ENCODE data around the gene TNIK. TPM values are rescaled to one million over a fixed set of nuclear protein-coding genes. Genes with fewer than 3 reads are reported as not detected.

Gene TNIK
- total RNA-seq, 1 experiment from 2014 or later, result 0.69 TPM

DNA sequence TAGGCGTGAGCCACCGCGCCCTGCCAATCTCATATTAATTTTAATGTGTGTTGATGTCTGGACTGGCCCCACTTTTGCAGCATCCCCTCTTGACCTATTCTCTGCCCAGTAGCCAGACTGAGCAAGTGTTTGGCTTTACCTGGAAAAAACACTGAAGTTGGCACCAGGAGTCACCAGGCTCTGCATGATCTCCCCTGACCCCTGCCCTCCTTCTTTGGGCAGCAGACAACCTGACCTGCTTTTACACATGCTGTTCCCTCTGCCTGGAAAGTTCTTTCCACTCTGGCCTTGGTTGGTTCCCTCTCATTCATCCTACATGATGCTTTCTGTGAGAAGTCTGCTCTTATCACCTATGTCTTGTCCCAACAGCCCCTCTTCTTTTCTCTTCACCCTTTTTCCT is 365.8 kb downstream of the TNIK start:
- Histone ChIP-seq H3K4me3 (ENCODE audit: low read depth, low read length, poor library complexity, severe bottlenecking) (no peak overlapping the region), H3K4me1 (ENCODE audit: insufficient read depth, low read length, poor library complexity, severe bottlenecking) (peaks cover 7% of the 10 kb centered on the region), H3K27ac (ENCODE audit: low read depth, low read length, poor library complexity, severe bottlenecking) (no peak overlapping the region), H3K9me3 (ENCODE audit: low read depth, low read length, poor library complexity, severe bottlenecking) (no peaks in the 10 kb centered on the region), H3K36me3 (ENCODE audit: insufficient read depth, low read length, poor library complexity, severe bottlenecking) (no peaks in the 10 kb centered on the region), H3K27me3 (replicated peaks; ENCODE audit: insufficient read depth, low read depth, low read length, poor library complexity) (no peaks in the 10 kb centered on the region)
- CTCF ChIA-PET, result no interaction called here
- BruUV-seq (replicated peaks), result no TSS peak
- intact Hi-C loops (cut with micrococcal nuclease; ENCODE audit: unreplicated experiment), result no loop called here
- TF ChIP-seq EZH2 (IDR thresholded peaks at IDR 0.05; ENCODE audit: borderline replicate concordance, low read depth, low read length, poor library complexity, severe bottlenecking), result no peak
- POLR2A ChIA-PET (ENCODE audit: low non-redundant PET), result no interaction called here
- DNase-seq (ENCODE audit: low spot score), result no peak

DNA sequence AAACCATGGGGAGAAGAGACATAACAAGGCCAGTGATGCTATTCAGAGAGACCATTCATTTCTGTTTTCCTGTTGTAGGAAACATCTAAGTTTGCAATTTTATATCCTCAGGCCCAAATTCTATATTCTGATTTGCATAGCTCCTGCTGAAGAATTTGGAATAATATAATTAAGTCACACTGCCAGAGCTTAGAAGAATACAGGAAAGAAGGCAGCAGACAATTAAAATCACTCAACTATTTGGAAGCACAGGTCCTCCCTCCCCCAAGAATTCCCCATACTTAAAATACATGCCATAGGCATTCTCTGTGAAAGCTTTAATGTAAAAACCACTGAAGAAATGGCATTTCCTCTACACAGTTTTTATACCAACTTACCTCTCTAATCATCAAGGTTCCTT is 366.7 kb downstream of the TNIK start:
- TF ChIP-seq EZH2 (IDR thresholded peaks at IDR 0.05; ENCODE audit: borderline replicate concordance, low read depth, low read length, poor library complexity, severe bottlenecking), result no peak
- TF ChIP-seq, protein P1, sequence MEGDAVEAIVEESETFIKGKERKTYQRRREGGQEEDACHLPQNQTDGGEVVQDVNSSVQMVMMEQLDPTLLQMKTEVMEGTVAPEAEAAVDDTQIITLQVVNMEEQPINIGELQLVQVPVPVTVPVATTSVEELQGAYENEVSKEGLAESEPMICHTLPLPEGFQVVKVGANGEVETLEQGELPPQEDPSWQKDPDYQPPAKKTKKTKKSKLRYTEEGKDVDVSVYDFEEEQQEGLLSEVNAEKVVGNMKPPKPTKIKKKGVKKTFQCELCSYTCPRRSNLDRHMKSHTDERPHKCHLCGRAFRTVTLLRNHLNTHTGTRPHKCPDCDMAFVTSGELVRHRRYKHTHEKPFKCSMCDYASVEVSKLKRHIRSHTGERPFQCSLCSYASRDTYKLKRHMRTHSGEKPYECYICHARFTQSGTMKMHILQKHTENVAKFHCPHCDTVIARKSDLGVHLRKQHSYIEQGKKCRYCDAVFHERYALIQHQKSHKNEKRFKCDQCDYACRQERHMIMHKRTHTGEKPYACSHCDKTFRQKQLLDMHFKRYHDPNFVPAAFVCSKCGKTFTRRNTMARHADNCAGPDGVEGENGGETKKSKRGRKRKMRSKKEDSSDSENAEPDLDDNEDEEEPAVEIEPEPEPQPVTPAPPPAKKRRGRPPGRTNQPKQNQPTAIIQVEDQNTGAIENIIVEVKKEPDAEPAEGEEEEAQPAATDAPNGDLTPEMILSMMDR (conservative IDR thresholded peaks at IDR 0.05; ENCODE audit: low read depth, low read length), result no peak
- POLR2A ChIA-PET (ENCODE audit: low non-redundant PET), result interaction anchor here (0.7 kb wide), 1 partner anchor 238 kb away, joined by 3 read pairs; no protein-coding TSS in a partner anchor
- CTCF ChIA-PET, result no interaction called here

DNA sequence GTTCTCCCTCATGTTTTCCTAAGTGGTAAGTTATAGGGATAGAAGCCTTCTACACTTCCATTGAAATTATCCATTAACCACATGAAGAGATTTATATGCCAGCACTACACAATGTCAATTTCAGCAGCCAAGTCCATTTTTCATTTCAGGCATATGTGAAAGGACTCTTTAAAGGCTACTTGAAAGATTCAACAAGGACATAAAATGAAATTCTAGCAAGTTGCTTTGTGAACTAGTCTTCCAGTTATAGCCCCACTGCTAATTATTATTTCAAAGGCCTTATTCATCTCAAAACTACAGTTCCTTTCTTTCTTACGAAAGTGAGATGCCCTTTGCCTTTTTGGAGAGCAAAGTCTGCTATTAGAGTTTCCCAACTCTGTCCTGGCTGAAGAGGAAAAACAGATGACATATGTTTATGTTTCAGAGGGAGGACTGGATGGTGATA is 367.7 kb downstream of the TNIK start:
- BruUV-seq (replicated peaks), result no TSS peak
- no peak overlapping the region for H3K27ac ChIP-seq (ENCODE audit: low read depth, low read length, poor library complexity, severe bottlenecking)
- DNase-seq (ENCODE audit: low spot score), result no peak
- H3K4me1 ChIP-seq (ENCODE audit: insufficient read depth, low read length, poor library complexity, severe bottlenecking), result peaks cover 17% of the 10 kb centered on the region
- H3K36me3 ChIP-seq (ENCODE audit: insufficient read depth, low read length, poor library complexity, severe bottlenecking), result no peaks in the 10 kb centered on the region
- no peaks in the 10 kb centered on the region for H3K9me3 ChIP-seq (ENCODE audit: low read depth, low read length, poor library complexity, severe bottlenecking)
- intact Hi-C loops (cut with micrococcal nuclease; ENCODE audit: unreplicated experiment), result no loop called here
- CTCF ChIA-PET, result no interaction called here
- no peak overlapping the region for H3K4me3 ChIP-seq (ENCODE audit: low read depth, low read length, poor library complexity, severe bottlenecking)
- TF ChIP-seq, protein P1 (conservative IDR thresholded peaks at IDR 0.05; ENCODE audit: low read depth, low read length), result no peak
- TF ChIP-seq EZH2 (IDR thresholded peaks at IDR 0.05; ENCODE audit: borderline replicate concordance, low read depth, low read length, poor library complexity, severe bottlenecking), result no peak
- POLR2A ChIA-PET (ENCODE audit: low non-redundant PET), result no interaction called here
- no peaks in the 10 kb centered on the region for H3K27me3 ChIP-seq (replicated peaks; ENCODE audit: insufficient read depth, low read depth, low read length, poor library complexity)

More for the DNA sequence above, 366.7 kb downstream of the TNIK start:
- no TSS peak for BruUV-seq (replicated peaks)
- Histone ChIP-seq H3K4me3 (ENCODE audit: low read depth, low read length, poor library complexity, severe bottlenecking) (no peak overlapping the region), H3K4me1 (ENCODE audit: insufficient read depth, low read length, poor library complexity, severe bottlenecking) (peaks cover 17% of the 10 kb centered on the region), H3K27ac (ENCODE audit: low read depth, low read length, poor library complexity, severe bottlenecking) (no peak overlapping the region), H3K9me3 (ENCODE audit: low read depth, low read length, poor library complexity, severe bottlenecking) (no peaks in the 10 kb centered on the region), H3K27me3 (replicated peaks; ENCODE audit: insufficient read depth, low read depth, low read length, poor library complexity) (no peaks in the 10 kb centered on the region), H3K36me3 (ENCODE audit: insufficient read depth, low read length, poor library complexity, severe bottlenecking) (no peaks in the 10 kb centered on the region)
- intact Hi-C loops (cut with micrococcal nuclease; ENCODE audit: unreplicated experiment), result no loop called here
- DNase-seq (ENCODE audit: low spot score), result no peak

DNA sequence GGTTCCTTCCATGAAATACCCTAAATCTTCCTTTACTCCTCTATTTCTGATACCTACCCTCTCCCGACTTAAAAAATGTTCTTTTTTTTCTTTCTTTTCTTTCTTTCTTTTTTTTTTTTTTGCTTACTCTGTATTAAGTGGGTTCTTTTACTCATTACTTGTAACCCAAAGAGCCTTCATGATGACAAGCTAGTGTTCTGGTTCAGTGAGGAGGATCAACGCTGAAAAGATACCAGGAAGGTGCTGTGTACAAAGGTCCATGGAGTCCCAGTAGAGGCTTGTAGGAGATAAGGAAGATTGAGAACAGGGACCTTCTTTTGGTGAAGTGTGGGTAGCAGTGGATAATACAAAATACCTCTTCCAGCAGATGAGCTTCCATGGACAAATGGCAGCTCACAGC is 369.9 kb downstream of the TNIK start:
- Histone ChIP-seq H3K9me3 (ENCODE audit: low read depth, low read length, poor library complexity, severe bottlenecking) (no peaks in the 10 kb centered on the region), H3K27me3 (replicated peaks; ENCODE audit: insufficient read depth, low read depth, low read length, poor library complexity) (no peaks in the 10 kb centered on the region), H3K36me3 (ENCODE audit: insufficient read depth, low read length, poor library complexity, severe bottlenecking) (no peaks in the 10 kb centered on the region), H3K4me3 (ENCODE audit: low read depth, low read length, poor library complexity, severe bottlenecking) (no peak overlapping the region), H3K27ac (ENCODE audit: low read depth, low read length, poor library complexity, severe bottlenecking) (no peak overlapping the region), H3K4me1 (ENCODE audit: insufficient read depth, low read length, poor library complexity, severe bottlenecking) (peaks cover 17% of the 10 kb centered on the region)
- TF ChIP-seq, protein P1 (conservative IDR thresholded peaks at IDR 0.05; ENCODE audit: low read depth, low read length), result no peak
- no peak for TF ChIP-seq EZH2 (IDR thresholded peaks at IDR 0.05; ENCODE audit: borderline replicate concordance, low read depth, low read length, poor library complexity, severe bottlenecking)
- intact Hi-C loops (cut with micrococcal nuclease; ENCODE audit: unreplicated experiment), result no loop called here
- no TSS peak for BruUV-seq (replicated peaks)
- ChIA-PET POLR2A (ENCODE audit: low non-redundant PET) (no interaction called here), CTCF (interaction anchor here (0.7 kb wide), 1 partner anchor 436 kb away, joined by 4 read pairs; no protein-coding TSS in a partner anchor)
- DNase-seq (ENCODE audit: low spot score), result no peak

Data from A673 (cell line).